ENCODE measurements around the gene NAA10.

Gene NAA10

DNA sequence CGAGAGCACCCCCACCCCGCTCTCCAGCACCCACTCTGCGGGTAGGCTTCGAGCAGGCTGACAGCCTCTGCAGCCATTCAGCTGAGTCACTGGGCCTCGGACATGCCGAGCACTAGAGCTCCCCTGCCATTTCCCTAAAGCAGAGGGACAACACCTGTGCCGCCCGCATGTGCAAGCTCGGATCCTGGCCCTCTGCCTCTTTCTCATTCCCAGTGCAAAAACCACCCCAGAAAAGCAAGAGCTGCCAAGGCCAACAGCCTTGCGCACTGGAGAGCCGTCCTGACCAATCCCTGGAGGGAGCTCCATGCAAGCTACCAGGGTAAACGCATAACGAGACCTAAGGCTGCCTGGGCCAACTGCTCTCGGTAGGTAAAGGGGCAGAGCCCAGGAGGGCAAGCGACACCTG, 31.4 kb upstream of the NAA10 start:
- no peak for DNase-seq

DNA sequence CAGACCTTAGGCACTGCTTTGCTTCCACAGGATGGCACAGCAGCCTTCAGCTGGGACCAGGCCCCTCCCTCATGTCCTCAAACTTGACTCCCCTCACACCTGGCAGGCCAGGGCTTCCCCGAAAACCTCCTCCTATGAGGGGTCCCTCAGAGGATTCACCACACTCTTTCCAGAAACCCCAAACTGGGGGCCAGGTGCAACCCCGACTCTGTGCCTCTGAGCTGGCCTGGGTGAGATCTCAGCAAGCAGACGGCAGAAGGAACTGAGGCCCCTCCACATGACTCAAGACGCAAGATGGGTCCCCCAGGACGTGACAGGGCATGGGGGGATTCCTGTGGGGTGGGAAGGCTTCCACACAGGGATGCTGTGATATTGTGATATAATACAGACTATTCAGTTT, 30.6 kb upstream of the NAA10 start:
- DNase-seq: no peak

DNA sequence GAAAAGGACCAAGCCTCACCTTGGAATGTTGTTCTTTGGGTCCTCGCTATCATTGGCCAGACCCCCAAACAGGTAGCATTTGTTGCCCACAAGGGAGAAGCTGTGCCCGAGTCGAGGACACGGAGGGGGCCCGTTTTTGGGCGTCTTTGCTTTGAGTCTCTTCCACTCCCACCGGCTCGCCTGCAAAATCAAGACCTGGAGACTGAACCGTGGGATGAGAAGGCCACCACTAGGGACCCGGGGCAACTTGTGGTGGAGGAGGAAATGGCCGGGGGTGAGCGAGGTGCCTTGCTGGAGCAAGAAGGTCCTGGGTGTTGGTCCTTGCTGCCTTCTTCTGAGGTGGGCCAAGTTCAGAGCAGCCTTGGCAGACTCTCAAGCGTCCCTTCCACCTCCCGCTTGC, 29.3 kb upstream of the NAA10 start:
- no peak for DNase-seq

DNA sequence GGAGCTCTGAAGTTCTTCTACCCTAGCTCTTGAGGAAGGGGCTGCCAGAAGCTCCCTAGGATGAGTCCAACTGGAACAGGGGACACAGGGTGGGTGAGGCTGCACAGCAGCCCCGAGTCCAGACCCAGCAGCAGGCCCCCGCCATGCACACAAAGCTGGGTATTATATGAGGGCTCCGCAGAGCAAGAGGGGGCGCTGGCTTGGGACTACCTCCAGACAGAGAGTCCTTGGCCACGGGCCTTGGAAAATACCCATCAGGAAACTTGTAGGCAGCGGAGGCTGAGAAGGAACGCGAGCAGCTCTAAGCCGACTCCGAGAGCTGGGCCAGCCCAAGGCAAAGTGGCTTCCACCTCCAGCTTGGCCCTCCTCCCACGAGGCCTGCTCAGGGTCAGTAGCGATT, 28.7 kb upstream of the NAA10 start:
- no peak for DNase-seq

DNA sequence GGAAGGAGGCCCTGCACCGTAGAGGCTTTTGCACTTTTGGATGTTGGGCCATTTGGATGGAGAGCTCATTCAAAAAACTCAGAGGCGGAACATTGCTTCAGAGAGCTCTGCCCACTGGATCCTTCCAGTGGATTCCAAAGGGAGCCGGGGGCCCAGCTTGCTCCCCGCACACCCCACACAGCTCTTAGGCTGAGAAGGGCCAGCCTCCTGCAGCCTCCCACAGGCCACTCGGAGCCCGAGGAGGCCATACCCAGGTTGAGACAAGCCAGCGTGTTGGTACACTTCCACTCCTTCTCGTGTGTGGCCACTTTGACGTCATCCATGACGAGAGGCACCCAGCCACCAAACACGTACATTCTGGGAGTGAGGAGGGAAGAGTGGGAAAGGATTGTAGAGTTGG, 26.5 kb upstream of the NAA10 start:
- DNase-seq: no peak

DNA sequence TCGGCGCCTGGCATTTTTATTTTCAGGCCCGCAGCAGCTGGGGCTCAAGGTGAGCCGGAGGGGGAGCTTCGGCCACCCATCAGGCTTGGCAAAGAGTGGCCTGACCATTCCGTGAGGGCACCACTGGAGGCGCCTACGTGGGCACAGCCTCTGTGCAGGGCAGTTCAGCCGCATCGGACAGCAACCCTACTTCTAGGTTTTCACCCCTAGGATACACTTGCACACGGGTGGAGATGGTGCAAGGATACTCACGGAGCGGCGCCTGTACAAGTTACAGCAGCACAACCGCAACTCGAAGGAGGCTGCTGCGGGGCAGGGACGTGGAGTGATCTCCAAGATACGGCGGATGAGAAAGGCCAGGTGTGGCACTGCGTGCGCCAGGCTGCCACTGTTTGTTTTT, 25.9 kb upstream of the NAA10 start:
- DNase-seq: no peak

DNA sequence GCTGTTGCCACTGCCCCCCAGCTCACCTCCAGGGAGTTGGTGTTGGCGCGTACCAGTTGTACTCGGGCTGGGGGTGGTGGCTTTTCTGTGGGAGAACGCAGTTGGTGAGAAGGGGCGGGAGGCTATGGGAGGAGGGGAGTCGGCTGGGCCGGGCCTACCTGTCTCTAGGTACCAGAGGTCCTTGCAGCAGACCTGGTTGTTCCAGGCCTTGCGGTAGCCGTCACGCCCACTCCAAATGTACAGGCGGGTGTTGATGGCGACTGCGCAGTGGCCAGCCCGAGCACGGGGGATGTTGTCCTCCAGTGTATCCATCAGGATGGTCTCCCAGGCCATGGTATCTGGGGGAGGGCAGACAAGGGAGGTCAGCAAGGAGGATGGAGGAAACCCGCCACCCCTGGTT, 25.2 kb upstream of the NAA10 start:
- no peak for DNase-seq

DNA sequence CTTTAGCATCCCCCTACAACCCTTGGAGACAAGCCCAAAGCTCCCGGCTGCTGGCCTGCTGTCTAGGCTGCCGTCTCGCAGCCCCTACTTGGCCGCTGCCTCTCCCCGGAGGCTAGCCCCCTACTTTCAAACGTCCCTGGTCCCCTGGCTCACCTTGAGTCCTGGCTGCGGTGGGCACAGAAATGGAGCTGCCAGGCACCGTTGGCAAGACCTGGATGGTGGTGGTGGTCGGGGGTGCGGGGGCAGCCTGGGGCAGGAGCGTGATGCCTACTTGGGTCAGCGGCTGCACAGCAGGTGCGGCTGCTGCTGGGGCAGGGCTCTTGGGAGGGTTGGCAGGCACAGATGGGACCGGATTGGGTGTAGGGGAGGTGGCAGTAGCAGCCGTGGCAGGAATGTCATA, 24.8 kb upstream of the NAA10 start:
- DNase-seq: no peak

DNA sequence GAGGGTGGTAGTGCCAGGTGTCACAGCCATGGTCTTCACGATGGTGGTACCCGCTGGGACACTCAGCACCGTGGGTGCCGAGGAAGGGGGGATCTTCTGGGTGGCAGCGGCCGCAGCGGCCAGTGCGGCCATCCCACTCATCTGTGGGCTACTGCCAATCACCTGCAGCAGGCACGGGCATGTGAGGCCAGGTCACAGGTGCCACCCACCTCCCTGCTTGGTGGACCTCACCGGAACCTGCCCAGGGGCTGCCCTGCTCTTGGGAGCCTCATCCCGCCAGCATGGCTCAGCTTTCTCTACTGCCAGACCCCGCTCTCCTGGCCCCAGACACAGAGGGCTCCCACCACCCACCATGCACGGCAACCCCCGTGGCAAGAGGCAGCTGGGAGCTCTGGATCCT, 23.8 kb upstream of the NAA10 start:
- DNase-seq: no peak

DNA sequence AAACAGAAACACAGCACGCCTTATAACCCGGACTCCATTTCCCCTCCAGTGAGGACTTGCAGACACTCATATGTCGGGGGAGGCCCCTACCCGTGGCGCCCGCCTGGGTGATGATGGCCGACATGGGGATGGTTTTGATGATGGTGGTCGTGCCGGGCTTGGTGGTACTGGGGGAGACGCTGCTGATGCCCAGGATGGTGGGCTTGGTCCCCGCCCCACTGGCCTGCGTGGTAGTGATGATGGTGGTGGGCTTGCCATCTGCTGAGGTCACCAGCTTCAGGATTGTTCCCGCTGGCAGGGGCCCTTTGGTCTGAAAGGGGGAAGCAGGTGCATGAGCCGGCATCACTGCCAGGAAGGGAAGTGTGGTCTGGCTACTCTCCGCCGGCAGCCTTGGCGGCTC, 22.4 kb upstream of the NAA10 start:
- DNase-seq: no peak

DNA sequence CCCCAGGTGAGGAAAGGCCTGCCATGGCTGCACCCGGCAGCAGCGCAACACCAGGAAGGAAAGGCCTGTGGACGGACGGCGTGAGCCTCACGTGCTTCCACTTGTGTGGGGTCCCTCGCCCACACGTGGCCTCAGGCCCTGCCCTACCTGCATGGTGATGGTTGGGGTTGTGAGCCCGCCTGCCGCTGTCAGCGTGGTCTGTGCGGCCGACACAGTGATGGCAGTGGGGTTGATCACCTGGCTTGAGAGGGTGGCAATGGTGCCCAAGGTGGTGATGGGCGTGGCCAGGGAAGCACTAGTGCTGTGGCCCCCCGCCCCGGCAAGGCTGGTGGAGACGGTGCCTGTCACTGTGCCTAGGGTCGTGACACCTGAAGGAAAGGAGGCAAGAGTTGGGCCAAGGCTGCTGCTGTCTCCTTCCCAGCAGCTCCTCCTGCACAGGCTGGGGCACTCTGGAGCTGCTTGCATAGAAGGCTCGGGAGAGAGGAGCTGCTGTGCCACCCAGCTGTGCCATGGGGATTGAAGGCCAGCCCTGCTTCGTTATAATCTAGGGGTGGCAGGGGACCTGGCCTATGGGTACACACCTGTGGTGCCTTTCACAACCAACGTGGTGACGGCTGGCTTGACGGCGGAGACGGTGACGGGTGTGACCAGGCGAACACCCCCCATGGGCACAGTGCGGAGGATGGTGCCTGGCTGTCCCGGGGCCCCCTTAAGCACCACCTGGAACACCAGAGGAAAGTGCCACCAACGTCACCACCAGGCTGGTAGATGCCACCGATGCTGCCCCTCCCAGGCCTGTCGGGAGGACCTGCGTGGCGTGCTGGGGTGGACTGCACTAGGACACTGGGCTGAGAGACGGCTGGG, 21.4 kb upstream of the NAA10 start:
- no peak for DNase-seq

DNA sequence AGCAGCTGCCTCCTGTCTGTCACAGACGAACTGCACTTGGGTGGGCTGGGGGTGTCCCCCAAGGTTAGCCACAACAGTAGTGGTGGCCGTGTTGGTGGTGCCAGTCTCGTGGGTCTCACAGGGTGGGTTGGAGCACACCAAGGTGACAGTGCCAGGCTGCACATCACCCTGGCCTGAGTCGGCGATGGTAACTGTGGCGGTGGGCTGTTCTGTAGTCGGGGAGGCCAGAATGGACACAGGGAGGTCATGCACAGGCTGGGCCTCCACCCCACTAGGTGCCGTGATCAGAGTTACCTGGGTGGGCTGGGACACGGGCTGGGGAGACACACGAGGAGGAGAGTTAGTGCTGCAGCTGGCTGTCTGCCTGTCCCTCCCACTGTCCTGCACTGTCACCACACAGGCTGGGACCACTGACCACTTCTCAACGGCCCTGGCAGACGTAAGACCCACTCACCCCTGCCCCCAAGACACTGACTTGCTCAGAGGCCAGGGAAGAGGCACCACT, 20.4 kb upstream of the NAA10 start:
- no peak for DNase-seq

DNA sequence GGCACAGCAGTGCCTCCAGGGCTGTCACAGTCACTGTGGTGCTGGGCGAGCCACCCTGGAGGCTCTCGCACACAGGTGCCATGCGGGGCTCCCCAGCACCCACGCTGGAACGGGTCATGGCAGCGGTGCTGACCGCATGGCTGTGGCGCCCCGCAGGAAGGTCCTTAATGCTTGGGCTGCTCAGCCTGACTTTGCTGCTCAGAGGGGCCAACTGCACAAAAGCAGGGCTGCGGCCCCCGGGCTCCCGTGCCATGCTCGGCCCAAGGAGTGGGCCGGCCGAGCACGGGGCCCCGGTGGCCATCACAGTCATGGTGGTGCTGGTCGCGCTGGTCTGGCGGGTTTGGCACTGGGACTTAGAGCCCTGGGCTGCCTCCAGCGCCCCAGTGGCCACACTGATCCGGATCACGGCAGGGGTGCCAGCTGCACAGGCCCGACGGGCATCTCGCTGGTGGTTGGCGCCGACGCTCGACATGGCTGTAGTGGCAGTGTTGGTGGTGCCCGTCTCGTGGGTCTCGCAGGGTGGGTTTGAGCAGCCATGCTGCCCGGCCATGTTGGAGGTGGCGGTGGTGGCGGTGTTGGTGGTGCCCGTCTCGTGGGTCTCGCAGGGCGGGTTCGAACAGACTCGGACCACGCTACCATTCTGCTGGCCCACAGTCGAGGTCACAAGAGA, 19.9 kb upstream of the NAA10 start:
- no peak for DNase-seq

DNA sequence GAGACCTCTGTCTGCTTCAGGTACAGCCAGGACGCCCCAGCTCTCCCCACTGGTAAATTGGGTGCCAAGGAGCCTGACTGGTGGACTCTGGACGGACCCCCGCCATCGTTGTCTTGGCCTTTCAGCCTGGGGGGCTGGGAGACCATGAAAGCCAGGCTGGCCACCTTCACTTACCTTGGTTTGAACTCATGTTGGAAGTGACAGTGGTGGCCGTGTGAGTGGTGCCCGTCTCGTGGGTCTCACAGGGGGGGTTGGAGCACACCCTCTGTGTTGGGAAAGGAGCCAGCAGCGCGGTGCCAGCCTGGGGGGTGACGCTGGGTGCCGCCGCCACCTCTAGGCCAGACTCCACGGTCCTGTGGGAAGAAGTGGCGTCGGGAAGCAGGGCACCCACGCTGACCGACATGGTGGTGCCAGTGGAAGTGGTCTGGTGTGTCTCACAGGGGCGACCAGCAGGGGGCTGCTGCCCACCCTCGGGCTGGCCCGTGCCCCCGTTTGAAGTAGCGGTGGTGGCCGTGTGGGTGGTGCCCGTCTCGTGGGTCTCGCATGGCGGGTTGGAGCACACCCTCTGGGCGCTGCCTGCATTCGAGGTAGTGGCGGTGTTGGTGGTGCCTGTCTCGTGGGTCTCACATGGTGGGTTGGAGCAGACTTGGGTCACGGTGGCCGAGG, 19.2 kb upstream of the NAA10 start:
- no peak for DNase-seq

DNA sequence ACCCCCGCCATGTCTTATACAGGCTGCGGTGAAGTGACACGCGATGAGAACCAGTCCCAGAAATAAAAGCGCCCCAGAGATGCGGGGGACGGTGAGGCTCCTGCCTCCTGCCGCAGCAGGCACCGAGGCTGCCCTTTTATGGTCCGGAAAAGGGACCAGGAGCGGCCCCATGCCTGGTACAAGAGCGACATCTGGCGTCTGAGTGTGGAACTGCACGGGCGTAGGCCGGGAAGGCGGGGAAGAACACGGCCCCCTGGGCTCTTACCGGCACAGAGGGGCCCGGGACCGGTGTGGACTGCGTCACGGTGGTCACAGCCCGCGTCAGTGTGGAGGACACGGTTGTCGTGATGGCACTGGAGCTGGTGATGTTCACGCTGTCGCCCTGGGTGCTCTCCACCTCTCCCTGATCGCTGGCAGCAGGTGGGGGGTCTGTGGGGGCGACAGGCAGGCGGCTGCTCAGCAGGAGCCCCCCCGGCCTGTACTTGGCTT, 18.5 kb upstream of the NAA10 start:
- no peak for DNase-seq

DNA sequence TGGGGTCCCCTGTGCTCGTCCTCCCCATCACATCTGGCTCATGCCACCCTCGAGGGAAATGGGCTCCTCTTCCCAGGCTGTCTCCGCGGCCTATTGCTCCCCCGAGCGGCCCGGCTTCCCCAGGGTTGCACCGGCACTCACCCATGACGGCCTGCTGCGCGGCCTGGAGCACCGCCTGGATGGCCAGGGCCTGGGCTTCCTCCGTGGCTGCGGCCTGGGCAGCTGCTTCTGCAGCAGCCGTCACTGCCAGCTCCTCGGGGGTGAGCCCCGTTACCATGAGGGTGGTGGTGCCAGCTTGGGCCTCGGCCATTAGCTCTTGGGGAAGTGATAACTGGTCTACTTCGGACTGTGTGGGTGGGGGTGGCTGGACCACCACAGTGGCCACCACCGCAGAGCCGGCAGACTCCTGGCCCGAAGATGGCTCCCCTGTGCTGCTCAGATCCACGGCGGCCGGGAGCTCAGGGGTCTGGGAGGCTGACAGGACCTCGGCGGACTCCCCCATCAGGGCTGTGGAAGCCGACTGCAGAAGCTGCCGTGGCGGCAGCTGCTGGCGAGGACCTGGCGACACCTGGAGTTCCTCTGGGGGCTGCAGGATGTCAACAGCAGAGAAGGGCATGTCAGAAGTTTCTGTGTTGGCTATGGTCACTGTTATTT, 17.7 kb upstream of the NAA10 start:
- DNase-seq: no peak

DNA sequence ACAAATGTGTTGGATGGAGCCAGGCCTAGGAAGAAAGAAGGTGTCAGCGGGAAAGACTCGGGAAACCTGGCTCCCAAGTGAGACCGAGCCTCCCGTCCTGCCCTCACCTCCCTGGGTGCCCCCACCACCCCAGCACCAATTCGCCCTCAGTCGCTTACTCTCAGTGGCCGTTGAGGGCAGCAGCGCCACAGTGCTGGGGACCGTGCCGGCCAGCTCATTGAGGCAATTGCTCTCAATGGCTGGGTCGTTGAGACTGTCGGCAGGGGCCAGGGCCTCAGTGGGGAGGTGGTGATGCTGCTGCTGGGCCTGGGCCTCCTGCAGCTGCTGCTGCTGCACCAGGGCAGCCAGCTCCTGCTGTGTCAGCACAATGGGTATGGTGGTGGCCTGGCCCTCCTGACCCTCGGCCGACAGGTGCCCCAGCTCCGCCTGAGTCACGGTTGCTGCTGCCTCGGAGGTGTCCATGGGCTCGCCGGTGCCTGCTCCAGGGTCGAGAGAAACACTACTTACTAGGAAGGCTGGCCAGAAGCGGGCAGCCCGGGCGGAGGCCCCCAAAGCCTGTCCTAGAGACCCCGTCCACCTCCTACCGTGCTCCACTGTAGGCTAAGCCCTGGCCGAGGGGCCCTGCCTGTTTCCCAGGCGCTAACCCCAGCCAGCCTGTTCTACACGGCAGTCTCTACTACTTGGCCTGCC, 17.0 kb upstream of the NAA10 start:
- no peak for DNase-seq

DNA sequence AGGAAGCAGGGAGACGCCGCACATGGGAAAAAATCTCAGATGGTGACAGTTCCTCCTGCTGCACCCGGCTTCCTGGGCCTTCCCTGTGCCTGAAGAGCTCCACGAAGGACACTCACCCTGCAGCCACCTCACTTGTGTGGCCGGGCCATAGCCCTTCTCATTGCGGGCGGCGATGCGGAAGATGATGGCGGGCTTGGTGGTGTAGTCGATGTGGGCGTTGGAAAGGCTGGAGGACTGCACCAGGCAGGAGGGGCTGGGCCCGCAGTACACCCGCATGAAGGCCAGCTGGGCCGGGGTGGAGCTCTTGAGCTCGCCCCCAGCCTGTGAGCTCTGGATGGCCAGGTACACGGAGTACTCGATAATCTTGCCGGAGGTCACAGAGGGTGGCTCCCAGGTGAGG, 15.3 kb upstream of the NAA10 start:
- DNase-seq: no peak

DNA sequence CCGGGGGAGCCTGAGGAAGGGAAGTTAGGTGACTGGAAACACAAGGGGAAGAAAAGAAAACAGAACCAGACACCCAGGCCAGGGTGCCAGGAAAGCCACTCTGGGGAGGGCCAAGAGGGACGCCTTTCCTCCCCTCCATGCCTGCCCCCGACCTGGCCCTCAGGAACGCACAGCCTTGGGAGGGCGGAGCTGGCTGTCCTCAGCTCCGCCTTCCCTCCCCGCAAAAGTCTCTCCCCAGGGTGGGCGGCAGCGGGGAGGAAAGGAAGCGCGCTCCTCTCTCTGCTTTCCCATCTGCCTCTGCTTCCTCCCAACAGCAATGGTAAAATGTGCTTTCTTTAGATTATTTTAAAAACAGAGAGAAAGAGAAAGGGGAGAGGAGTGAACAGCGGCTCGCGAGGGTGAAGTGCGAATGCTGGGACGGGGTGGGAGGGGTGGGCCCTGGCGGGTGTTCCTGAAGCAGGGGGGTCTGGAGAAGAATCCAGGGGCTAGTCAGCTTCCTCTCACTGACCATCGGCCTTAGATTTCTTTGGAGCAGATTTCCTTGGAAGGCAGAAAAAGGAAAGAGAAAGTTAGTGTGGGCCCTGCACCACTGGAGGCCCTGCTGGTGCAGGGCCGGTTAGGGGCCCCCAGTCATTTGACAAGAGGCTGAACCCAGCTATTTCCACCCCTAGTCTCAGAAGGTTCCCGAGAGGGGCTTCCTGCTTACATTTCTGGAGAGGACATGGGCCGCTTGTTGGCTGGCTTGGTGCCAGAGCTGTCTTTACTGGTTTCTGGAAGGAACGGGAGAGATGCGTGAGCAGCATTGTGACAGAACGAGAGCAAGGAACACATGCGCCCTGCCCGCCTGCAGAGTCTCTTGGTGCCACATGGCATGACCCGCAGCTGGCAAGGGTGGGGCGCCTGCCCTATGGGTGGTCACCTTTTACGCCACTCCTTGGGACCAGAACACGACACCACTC, 14.3 kb upstream of the NAA10 start:
- DNase-seq: no peak

DNA sequence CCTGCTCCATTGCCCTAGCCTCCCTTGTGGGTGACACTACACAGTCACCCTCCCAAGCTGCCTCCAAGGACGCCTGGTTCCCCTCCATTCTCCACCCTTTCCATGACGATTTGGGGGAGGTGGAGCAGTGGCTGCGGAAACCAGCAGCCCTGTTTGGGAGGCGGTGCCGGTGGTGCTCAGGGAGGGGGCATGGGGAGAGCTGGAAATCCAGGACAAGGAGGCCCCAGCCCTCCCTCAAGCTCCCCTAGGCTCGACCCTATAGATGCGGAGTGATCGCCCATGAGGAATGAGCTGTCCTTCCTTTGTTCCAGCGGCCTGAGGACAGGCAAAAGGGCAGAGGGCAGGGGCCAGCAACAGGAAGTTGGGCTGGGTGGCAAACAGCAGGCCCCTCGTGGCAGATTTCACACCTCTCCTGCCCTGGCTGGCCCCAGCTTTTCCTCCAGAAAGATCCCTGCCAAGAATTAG, 13.2 kb upstream of the NAA10 start:
- DNase-seq: no peak
